Measurements from ENCODE around the gene FIGLA.

DNA sequence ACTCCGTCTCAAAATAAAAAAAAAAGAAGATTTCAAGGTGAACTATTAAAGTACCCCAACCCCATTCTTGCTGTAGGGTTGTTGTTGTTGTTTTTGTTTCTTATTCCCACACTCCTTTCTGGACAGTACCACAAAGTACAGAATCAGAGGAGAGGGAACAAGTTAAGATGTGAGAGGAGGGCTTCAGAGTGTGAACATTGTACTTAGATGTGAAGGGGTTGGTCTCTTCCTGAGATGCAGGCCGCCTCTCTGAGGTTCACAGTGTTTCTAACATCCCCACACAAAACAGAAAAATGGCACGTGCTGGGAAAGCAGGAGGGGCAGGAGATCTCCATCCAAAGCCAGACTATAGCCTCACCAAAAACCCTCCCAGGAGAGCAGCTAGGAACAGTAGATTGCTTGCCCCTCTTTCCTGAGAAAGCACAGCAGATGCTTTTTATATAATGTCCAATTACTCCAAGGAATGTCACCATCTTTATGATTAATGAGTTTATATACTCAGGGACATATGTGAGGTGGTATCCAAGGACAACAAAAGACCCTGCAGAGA is 45.1 kb downstream of the FIGLA start:
- TF ChIP-seq GABPA (IDR thresholded peaks at IDR 0.05; ENCODE audit: low read depth) (no peak), POLR2AphosphoS5 (IDR thresholded peaks at IDR 0.05; ENCODE audit: low read depth) (no peak)
- TF ChIP-seq, protein P1, sequence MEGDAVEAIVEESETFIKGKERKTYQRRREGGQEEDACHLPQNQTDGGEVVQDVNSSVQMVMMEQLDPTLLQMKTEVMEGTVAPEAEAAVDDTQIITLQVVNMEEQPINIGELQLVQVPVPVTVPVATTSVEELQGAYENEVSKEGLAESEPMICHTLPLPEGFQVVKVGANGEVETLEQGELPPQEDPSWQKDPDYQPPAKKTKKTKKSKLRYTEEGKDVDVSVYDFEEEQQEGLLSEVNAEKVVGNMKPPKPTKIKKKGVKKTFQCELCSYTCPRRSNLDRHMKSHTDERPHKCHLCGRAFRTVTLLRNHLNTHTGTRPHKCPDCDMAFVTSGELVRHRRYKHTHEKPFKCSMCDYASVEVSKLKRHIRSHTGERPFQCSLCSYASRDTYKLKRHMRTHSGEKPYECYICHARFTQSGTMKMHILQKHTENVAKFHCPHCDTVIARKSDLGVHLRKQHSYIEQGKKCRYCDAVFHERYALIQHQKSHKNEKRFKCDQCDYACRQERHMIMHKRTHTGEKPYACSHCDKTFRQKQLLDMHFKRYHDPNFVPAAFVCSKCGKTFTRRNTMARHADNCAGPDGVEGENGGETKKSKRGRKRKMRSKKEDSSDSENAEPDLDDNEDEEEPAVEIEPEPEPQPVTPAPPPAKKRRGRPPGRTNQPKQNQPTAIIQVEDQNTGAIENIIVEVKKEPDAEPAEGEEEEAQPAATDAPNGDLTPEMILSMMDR (IDR thresholded peaks at IDR 0.05; ENCODE audit: insufficient read depth, low read length): no peak

All from HL-60 (cell line).